GM20000 (cell line): ENCODE data around the gene PDCD2.
"Not testable (repeated sequence)": the region's sequence is repeated elsewhere in the genome, so short reads cannot be mapped to it uniquely, and the experiment has no call there.

Experiments
- DNase-seq: peaks from one replicate; pipeline ENCODE4 v3.0.0; 2012; ENCODE audit warnings: low spot score
- TF ChIP-seq, protein P1 (sequence below): IDR thresholded peaks from 2 replicates; pipeline ENCODE4 v1.5.1; 2012; ENCODE audit warnings: mild to moderate bottlenecking, control low read depth; ENCODE audit errors: extremely low read depth, missing control alignments

PDCD2 gene

DNA sequence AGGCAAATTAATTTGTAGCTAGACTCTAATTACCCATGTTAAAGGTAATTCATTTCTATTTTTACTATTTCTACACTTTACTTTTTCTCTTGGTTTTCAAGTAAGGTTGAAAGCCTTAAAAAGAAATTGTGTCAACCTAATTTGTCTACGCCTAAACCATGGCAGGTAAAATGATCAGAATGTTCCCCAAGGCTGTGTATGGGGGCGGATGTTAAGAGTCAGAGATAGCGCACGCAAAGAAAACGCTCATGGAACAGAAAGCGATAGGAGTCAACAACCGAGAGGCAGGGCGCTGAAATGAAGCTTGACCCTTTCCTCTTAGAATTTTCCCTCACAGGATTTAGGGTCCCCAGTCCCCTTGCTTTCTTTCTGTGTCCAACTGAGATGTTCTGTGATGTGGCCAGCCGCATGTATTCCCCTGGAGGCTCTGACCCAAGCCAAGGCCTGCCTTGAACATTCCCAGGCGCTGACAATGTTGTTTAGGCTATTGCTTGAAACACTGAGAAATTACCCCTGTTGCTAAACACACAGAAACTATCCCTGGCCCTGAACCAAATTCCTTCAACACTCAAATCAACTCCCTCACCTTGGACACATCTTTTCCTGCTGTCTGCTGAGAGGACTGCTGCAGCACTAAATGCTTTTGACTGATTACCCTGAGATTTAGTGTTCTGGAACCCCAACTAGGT, 42.3 kb downstream of the PDCD2 start:
- no peak for DNase-seq
- TF ChIP-seq, protein P1, sequence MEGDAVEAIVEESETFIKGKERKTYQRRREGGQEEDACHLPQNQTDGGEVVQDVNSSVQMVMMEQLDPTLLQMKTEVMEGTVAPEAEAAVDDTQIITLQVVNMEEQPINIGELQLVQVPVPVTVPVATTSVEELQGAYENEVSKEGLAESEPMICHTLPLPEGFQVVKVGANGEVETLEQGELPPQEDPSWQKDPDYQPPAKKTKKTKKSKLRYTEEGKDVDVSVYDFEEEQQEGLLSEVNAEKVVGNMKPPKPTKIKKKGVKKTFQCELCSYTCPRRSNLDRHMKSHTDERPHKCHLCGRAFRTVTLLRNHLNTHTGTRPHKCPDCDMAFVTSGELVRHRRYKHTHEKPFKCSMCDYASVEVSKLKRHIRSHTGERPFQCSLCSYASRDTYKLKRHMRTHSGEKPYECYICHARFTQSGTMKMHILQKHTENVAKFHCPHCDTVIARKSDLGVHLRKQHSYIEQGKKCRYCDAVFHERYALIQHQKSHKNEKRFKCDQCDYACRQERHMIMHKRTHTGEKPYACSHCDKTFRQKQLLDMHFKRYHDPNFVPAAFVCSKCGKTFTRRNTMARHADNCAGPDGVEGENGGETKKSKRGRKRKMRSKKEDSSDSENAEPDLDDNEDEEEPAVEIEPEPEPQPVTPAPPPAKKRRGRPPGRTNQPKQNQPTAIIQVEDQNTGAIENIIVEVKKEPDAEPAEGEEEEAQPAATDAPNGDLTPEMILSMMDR = no peak

DNA sequence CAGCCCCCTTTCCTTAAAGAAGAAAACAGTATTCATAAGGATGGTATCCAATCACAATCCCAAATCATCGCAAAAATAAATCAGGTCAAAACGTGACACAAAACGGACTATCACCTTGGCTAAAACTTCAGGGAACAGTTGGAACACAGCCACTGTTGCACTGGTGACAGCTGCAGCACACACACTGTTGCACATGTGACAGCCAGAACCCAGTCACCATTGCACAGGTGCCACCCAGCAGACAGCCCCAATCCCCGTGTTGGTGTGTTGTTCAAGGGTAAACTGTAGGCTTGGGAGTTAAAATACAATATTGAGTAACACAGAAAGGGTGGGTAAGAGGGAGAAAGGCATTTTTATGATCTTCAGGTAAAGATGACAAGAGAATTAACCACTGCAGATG, 47.1 kb downstream of the PDCD2 start:
- no peak for DNase-seq
- TF ChIP-seq, protein P1 = no peak

DNA sequence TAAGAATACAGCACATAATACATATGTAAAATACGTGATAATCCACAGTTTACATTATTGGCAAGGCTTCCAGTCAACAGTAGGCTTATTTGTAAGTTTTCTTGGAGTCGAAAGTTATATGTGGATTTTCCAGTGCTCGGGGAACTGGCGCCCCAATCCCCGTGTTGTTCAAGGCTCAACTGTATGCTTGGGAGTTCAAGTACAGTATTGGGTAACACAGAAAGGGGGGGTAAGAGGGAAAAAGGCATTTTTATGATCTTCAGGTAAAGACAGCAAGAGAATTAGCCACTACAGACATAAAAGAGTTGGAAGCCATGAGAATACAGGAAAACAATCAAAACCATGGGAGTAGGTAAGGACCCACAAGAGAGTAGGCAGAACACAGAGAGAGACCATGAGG, 47.8 kb downstream of the PDCD2 start:
- TF ChIP-seq, protein P1 = no peak
- no peak for DNase-seq

DNA sequence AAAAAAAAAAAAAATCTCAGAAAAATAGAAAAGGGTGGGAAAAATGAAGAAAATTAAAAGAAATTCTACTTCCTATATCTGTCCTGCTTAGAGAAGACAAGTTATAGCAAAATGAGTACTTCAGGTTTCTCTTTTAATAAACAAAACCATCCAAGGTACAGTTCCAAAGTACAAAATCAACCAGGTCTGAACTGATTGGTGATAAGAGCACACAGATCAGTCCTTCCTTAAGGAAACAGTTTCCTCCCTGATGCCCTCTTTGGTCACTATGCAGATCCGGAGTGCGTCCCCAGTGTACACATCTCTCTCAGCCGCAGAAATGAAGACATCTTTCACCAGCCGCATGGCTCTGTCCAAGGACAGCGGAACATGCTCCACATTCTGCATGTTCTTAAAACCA, 49.4 kb downstream of the PDCD2 start:
- TF ChIP-seq, protein P1 = no peak
- DNase-seq = no peak

DNA sequence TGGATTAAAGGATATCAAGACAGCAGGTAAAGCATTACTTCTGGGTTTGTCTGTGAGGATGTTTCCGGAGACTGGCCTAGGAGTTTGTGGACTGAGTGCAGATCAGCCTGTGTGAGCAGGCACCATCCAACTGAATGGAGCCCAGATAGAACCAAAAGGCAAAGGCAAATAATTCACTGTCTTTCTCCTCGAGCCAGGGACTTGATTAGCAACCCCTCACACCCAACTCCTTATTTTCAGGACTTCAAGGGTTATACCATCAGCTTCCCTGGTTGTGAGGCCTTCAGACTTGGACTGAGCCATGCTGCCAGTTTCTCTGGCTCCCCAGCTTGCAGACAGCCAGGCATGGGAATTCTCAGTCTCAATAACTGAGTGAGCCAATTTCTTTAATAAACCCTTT, 50.6 kb downstream of the PDCD2 start:
- no peak for DNase-seq
- TF ChIP-seq, protein P1 = no peak

DNA sequence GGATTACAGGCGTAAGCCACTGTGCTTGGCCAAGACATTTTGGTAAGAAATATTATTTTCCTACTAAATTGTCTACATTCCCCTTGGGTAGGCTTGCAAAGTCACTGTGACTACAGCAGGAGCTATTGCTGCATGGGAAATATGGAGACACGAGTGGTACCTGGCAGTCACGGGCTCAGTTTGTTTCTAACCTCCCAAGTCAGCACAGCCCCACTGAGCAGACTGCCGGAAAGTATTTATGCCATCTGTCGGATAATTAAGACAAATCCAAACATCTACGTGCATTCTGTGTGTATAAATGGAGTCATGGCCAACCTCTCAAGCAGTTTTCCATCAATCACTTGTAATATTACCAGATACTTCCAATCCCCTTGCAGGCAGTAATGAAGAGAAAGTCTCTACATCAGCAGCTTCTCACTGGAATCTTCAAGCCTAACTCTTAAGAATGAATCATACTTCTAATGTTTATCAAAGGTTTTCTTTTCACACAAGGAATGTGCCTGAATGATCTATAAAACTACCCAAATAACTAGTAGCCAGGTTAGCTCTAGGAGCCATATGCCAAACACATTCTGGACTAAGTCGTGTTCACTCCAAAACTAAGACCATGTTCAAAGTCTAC, 51.5 kb downstream of the PDCD2 start:
- TF ChIP-seq, protein P1 = no peak
- no peak for DNase-seq

DNA sequence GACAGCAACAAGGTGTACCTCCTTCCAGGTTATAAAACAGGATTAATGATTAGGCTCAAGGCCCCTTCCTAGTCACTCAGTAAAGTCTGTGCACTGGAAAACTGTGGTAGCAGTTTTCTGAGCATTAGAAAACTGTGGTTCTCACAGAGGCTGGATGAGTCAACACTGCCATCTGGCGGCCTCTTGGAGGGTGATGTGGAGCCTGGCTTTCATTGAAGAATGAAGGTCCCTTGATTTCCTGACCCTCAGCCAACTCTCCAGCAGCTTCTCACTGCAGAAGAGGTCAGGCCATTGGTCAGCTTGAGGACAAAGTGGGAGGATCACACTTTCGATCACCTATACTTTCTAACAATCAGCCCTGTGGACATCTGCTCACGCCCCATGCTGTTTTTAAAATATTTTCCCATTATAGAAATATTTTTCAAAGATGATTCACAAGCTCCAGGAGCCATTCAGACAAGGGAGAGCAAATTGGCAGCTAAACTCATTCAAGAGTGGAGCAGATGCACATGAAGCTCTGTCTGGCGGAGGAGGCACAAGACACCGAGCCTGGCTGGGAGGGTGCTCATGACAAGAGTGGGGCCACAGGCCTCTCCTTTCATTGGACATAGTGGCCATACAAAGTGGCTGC, 54.5 kb downstream of the PDCD2 start:
- TF ChIP-seq, protein P1 = peak; percentile 56
- peak; percentile 72 for DNase-seq

DNA sequence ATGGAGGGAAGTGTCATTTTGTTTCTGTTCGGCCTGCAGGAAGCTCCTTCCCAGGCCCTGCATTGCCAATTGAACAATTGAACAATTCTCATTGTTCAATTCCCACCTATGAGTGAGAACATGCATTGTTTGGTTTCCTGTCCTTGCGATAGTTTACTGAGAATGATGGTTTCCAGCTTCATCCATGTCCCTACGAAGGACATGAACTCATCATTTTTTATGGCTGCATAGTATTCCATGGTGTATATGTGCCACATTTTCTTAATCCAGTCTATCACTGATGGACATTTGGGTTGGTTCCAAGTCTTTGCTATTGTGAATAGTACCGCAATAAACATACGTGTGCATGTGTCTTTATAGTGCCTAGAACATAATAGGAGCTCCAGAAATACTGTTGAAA, 56.4 kb downstream of the PDCD2 start:
- DNase-seq = not testable (repeated sequence)
